ENCODE measurements around the gene ICAM4.

DNA sequence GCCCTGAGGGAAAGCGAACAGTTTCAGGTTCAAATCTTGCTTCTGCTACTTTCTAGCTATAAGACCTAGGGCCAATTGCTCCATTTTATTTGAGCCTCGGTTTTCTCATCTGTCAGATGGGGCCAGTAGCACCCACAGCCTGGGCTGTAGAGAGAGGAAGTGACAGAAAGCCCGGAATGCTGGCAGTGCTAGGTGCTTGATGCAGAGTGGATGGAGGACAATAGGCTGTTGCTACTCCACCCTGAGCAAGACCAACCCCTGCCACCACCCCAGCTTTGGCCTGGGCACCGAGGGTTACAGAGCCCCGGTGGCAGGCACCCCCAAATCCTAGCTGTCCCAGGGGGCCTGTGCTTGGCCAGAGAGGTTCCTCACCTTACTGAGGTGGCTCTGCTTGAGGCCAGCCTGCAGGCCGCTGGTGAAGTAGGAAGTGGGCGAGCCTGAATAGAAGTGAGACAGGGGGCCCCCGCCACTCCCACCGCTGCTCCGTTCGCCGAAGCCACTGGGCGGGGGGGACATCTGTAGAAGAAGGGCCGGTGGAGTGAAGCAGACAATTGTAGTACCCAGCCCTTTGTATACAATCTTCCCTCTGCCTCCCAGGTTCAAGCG is 31.2 kb downstream of the ICAM4 start:
- TF ChIP-seq CTCF (conservative IDR thresholded peaks at IDR 0.05) (no peak), EZH2 (IDR thresholded peaks at IDR 0.05; ENCODE audit: low read depth) (no peak)
